ENCODE data around the gene WASF2. TPM values are rescaled to one million over a fixed set of nuclear protein-coding genes. Genes with fewer than 3 reads are reported as not detected.
A peak's percentile ranks its signal among the peaks of the same experiment; 100 is the strongest.

The WASF2 gene
- total and polyA plus RNA-seq, 2 of the 13 experiments (the other 11 are each of a cell fraction or from before 2014, with no cell fraction given), result 10.4 to 27.7 TPM

GRCh38 chr1:27522432-27523336 is 32.7 kb upstream of the WASF2 start (continued):
- TF ChIP-seq ZBED4 (CRISPR knock-in tag; IDR thresholded peaks at IDR 0.05; ENCODE audit: borderline replicate concordance) (no peak), ZFP41 (CRISPR knock-in tag; IDR thresholded peaks at IDR 0.05; ENCODE audit: borderline replicate concordance) (no peak), ZNF557 (CRISPR knock-in tag; IDR thresholded peaks at IDR 0.05) (no peak), KAT7 (CRISPR knock-in tag; IDR thresholded peaks at IDR 0.05; ENCODE audit: borderline replicate concordance) (no peak; the same call in 1 of the 2 replicates), EEA1 (CRISPR knock-in tag; IDR thresholded peaks at IDR 0.05; ENCODE audit: borderline replicate concordance) (no peak), ZNF432 (CRISPR knock-in tag; IDR thresholded peaks at IDR 0.05; ENCODE audit: borderline replicate concordance) (no peak), ZNF644 (CRISPR knock-in tag; IDR thresholded peaks at IDR 0.05; ENCODE audit: low read depth) (no peak), ZBTB37 (CRISPR knock-in tag; IDR thresholded peaks at IDR 0.05) (no peak; the same call in 1 of the 2 replicates), PAWR (CRISPR knock-in tag; IDR thresholded peaks at IDR 0.05; ENCODE audit: borderline replicate concordance) (0 out of 2 replicates have a peak, but pooled peaks have one; percentile 47), ZNF577 (CRISPR knock-in tag; IDR thresholded peaks at IDR 0.05; ENCODE audit: borderline replicate concordance, low read depth) (no peak), HOXA3 (CRISPR knock-in tag; IDR thresholded peaks at IDR 0.05) (no peak; the same call in 1 of the 2 replicates), DBP (CRISPR knock-in tag; IDR thresholded peaks at IDR 0.05; ENCODE audit: not compliant biosample characterization) (no peak), ZNF660 (CRISPR knock-in tag; IDR thresholded peaks at IDR 0.05; ENCODE audit: borderline replicate concordance, low read depth) (no peak), ZNF674 (CRISPR knock-in tag; IDR thresholded peaks at IDR 0.05; ENCODE audit: low read depth) (no peak), NFE2L1 (CRISPR knock-in tag; IDR thresholded peaks at IDR 0.05; ENCODE audit: borderline replicate concordance) (no peak), ZNF879 (CRISPR knock-in tag; IDR thresholded peaks at IDR 0.05) (no peak), YY1 (IDR thresholded peaks at IDR 0.05; ENCODE audit: insufficient read depth, insufficient replicate concordance, low read depth, low read length) (no peak), HNF1B (CRISPR knock-in tag; IDR thresholded peaks at IDR 0.05) (peak; percentile 27; the same call in 1 of the 2 replicates), E2F2 (CRISPR knock-in tag; IDR thresholded peaks at IDR 0.05; ENCODE audit: borderline replicate concordance) (no peak)
